ENCODE results near the gene NTM. TPM values are rescaled to one million over a fixed set of nuclear protein-coding genes. Genes with fewer than 3 reads are reported as not detected.

The NTM gene
- total and polyA plus RNA-seq, 2 donors (not counting 3 experiments of a cell fraction or from before 2014, with no cell fraction given): 1.00 to 1.1 TPM

DNA sequence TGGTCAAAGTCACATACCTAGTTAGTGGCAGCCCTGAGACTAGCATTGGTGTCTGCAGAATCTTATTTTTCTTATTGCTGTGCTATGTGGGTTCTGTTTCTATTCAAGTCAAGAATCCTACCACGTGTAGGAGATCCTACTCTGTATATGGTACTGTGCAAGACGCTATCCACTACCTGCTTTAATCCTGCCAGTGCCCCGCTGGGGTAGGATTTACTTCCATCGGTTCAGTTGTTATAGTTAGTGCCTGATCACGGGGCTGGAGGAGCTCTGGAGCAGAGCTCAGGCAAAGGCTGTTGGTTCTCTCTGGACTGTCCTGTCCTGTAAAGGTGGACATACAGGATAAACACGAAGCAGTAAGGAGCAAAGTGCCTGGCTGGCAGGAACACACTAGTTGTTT is 167.9 kb downstream of the NTM start:
- ChIA-PET POLR2A (no interaction called here), CTCF (no interaction called here)
- TF ChIP-seq, protein P1, sequence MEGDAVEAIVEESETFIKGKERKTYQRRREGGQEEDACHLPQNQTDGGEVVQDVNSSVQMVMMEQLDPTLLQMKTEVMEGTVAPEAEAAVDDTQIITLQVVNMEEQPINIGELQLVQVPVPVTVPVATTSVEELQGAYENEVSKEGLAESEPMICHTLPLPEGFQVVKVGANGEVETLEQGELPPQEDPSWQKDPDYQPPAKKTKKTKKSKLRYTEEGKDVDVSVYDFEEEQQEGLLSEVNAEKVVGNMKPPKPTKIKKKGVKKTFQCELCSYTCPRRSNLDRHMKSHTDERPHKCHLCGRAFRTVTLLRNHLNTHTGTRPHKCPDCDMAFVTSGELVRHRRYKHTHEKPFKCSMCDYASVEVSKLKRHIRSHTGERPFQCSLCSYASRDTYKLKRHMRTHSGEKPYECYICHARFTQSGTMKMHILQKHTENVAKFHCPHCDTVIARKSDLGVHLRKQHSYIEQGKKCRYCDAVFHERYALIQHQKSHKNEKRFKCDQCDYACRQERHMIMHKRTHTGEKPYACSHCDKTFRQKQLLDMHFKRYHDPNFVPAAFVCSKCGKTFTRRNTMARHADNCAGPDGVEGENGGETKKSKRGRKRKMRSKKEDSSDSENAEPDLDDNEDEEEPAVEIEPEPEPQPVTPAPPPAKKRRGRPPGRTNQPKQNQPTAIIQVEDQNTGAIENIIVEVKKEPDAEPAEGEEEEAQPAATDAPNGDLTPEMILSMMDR (IDR thresholded peaks at IDR 0.05; ENCODE audit: extremely low read depth in 1 of 2, insufficient read depth in 1 of 2, low read depth in 1 of 2, low read length in 2 of 2): no peak
- TF ChIP-seq EZH2 (IDR thresholded peaks at IDR 0.05; ENCODE audit: borderline replicate concordance, low read depth, low read length, severe bottlenecking) (no peak), POLR2AphosphoS5 (IDR thresholded peaks at IDR 0.05; ENCODE audit: insufficient read depth, low read depth, low read length) (no peak), FOS (IDR thresholded peaks at IDR 0.05; ENCODE audit: borderline replicate concordance, insufficient read depth, low read length) (no peak), JUN (IDR thresholded peaks at IDR 0.05; ENCODE audit: borderline replicate concordance, insufficient read depth, insufficient read length, low read depth) (no peak), MYC (IDR thresholded peaks at IDR 0.05; ENCODE audit: low read depth, low read length) (no peak), GATA2 (IDR thresholded peaks at IDR 0.05; ENCODE audit: insufficient read depth, insufficient read length, low read depth, low read length) (no peak)
- TF ChIP-seq, protein P2, sequence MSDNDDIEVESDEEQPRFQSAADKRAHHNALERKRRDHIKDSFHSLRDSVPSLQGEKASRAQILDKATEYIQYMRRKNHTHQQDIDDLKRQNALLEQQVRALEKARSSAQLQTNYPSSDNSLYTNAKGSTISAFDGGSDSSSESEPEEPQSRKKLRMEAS (IDR thresholded peaks at IDR 0.05; ENCODE audit: insufficient read depth, insufficient read length): no peak
- no peaks in the 10 kb centered on the region for H4K20me1 ChIP-seq (replicated peaks; ENCODE audit: control insufficient read depth, extremely low read depth, insufficient read depth, low read length)
- no TSS peak for BruUV-seq (replicated peaks)
- intact Hi-C loops (cut with micrococcal nuclease): no loop called here
- no peaks in the 10 kb centered on the region for H3K36me3 ChIP-seq (ENCODE audit: control insufficient read depth in 2 of 2, extremely low read depth in 1 of 2, insufficient read depth in 2 of 2, low read length in 2 of 2)
- no peak overlapping the region for H3K4me2 ChIP-seq (ENCODE audit: insufficient read depth, low read length)
- dilution Hi-C loops (cut with MboI; ENCODE audit: extremely low pct_ligation_motif_present, low sequenced_read_pairs): no loop called here
- H3K27me3 ChIP-seq (ENCODE audit: control insufficient read depth in 2 of 2, insufficient read depth in 2 of 2, low read length in 2 of 2): no peaks in the 10 kb centered on the region
- no peaks in the 10 kb centered on the region for H3K4me1 ChIP-seq (ENCODE audit: control insufficient read depth, extremely low read depth, insufficient read depth, low read length)
- DNase-seq (ENCODE audit: low read depth, low spot score): no peak
- H3K4me3 ChIP-seq (replicated peaks in 1 of 3; ENCODE audit: insufficient read depth in 1 of 3, low read depth in 1 of 3, low read length in 3 of 3): no peak overlapping the region
- no peaks in the 10 kb centered on the region for H3K79me2 ChIP-seq (ENCODE audit: control insufficient read depth, insufficient read depth, low read length)
- no peak overlapping the region for H3K27ac ChIP-seq (ENCODE audit: insufficient read depth, low read depth, low read length)
- H3K9me1 ChIP-seq (replicated peaks; ENCODE audit: control insufficient read depth, extremely low read depth, insufficient read depth, low read length): no peaks in the 10 kb centered on the region
- no peak overlapping the region for H3K9ac ChIP-seq (replicated peaks; ENCODE audit: extremely low read depth, insufficient read depth, low read length)
- no peak overlapping the region for H2AFZ ChIP-seq (ENCODE audit: low read depth, low read length)
- no peak for FAIRE-seq
- no peaks in the 10 kb centered on the region for H3K9me3 ChIP-seq (replicated peaks; ENCODE audit: control insufficient read depth, insufficient read depth, low read length)

Data from endothelial cell of umbilical vein (primary cell).